HS-5 (cell line): ENCODE data around the gene SPINK1.
"Not testable (repeated sequence)": the region's sequence is repeated elsewhere in the genome, so short reads cannot be mapped to it uniquely, and the experiment has no call there.

ENCODE experiments used
- DNase-seq: peaks from one replicate; pipeline ENCODE4 v3.0.0-alpha.2; 2012; ENCODE audit warnings: low read depth

The SPINK1 gene

DNA sequence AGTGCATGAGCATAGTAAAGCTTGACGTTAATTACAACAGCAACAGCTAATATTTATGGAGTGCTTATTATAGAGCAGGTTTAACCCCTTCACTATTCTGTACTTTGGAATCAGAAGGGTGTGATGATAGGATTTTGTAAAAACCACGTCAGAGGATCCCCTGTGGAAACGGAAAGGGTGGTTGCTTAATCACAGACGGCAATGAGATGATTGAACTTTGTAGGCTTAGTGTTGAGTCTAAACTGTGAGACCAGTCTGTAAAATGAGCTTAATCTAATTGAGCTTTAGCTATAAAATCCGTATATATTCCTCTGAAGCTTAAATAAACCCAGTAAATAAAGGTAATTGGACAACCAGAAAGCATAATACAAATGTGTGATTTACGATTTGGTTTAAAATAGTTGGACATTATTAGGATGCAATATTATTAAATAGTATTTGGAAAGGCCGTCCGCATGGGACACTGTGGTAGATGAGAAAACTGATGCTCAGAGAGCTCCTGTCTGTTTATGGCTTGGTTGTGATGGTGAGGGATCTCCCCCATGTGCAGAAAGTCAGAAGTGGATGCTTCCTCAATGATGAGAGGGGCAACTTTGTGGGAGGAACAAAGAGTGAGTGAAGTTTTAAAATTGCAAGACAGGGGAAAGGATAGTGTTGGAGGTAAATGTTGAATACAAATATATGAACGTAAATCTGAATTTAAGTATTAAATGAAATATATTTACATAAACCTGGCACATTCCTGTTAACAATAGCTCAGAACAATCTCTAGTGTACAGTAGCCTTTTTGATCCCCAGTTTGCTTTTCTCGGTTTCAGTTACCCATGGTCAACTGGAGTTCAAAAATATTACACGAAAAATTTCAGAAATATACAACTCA, 23.7 kb upstream of the SPINK1 start:
- DNase-seq, result no peak

- no peak for DNase-seq
Observed at GRCh38 chr5:147854331-147854730, 22.9 kb upstream of the SPINK1 start.

GRCh38 chr5:147853372-147853987, 22.0 kb upstream of the SPINK1 start:
- no peak for DNase-seq

GRCh38 chr5:147852365-147852764, 20.9 kb upstream of the SPINK1 start:
- no peak for DNase-seq

- DNase-seq, result no peak
Observed at GRCh38 chr5:147851578-147851977, 20.1 kb upstream of the SPINK1 start.

GRCh38 chr5:147849226-147849625, 17.8 kb upstream of the SPINK1 start:
- no peak for DNase-seq

DNA sequence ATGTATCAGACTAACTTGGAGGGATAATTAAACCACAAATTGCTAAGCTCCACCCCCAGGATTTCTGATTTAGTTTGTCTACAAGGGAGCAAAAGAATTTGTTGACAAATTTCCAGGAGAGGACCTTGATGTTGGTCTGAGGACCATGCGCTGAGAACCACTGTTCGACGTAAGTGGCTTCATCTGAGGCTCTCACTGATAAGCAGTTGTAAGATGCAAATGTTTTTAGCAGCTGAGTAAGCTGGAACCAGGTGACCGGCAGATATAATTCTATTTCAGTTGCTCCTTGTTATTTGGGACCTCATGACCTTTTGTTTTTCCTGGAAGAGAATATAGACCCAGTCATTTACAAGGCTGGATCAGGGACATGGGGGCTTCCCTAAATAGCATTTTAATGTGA, 14.1 kb upstream of the SPINK1 start:
- no peak for DNase-seq

- DNase-seq, result no peak
Observed at GRCh38 chr5:147844846-147845245, 13.4 kb upstream of the SPINK1 start.

DNA sequence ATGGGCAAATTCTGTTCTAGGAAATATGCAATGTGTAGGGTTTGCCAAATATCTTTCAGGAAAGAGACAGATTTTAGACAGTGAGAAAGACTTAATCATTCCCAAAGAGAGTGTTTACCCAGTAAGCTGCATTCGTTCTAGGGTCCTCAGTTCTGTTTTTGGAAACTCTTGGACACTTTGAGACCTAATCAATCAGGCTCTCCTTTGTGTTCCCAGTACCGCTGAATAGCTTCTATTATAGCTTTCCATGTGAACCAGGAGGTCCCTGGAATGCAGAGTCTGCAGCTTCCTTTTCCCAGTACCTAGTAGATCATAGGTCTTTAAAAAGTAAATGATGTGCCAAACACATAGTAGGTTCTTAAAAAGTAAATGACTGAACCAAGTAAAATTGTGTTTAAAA, 11.4 kb upstream of the SPINK1 start:
- DNase-seq, result no peak

DNA sequence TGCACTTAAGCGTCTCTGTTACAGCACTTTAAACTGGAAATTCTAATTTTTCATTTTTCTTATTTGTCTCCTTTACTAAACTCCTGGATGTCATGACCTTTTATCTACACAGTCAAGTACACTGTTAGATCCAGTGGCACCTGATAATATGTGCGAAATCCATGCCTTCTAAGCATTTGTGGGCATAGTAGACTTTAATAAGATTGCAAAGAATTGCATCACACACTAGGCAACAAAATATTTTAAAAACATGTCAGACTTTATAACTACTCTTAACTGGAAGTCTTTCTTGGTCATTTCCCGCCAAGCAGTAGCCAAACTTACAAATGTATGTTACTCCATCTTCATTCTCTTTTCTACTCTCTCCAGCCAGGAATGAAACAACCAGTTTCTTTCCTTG, 5.0 kb upstream of the SPINK1 start:
- DNase-seq, result no peak

DNA sequence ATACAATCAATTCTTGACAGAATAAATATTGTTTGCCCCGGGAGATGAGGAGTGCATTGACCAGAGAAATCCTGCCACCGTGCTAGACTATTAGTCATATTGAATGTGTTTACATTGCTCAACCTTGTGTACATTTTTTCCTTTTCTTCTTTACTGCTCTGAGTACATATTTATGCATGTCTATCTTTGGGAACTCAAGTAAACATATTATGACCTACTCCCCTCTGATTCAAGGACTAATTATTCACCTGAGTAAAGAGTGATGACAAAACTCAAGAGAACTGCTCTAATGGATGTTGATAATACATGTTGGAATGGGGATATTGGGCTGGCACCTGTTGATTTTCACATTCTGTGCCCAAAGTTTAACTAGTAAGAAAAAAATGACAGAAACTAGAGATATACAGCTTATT, 3.9 kb upstream of the SPINK1 start:
- no peak for DNase-seq

DNA sequence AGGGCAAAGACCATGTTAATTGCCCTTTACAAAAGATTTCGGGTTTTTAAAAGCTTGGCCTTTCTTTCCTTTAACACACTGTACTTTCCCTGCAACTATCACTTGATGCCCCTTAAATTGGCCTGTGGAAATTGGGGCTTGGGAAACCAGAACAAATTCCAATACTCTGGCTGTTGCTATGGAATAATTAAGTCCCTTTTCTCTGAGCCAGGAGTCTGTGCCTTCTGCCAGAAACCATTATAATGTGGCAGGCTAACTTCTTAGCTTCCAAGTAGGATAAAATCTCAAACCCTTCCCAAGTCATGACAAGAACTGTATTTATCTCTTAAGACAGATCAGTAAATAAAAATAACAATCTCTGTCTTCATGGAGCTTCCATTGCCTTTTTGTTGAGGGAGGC, 1.1 kb upstream of the SPINK1 start:
- no peak for DNase-seq

GRCh38 chr5:147830035-147830434, 1.4 kb downstream of the SPINK1 start:
- no peak for DNase-seq

DNA sequence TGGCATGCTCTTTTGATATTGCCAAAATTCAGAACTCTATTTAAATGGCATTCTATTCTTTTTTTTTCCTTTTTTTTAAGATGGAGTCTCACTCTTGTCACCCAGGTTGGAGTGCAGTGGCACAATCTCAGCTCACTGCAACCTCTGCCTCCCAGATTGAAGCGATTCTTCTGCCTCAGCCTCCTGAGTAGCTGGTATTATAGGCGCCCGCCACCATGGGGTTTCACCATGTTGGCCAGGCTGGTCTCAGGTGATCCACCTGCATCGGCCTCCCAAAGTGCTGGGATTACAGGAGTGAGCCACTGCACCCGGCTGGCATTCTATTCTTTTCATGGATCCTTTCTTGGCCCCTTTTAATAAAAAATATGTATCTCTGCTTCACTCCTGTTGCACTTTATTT, 4.5 kb downstream of the SPINK1 start:
- not testable (repeated sequence) for DNase-seq

- no peak for DNase-seq
Observed at GRCh38 chr5:147826361-147826760, 5.1 kb downstream of the SPINK1 start.

GRCh38 chr5:147822686-147823491, 8.6 kb downstream of the SPINK1 start:
- peak; percentile 11 for DNase-seq

DNA sequence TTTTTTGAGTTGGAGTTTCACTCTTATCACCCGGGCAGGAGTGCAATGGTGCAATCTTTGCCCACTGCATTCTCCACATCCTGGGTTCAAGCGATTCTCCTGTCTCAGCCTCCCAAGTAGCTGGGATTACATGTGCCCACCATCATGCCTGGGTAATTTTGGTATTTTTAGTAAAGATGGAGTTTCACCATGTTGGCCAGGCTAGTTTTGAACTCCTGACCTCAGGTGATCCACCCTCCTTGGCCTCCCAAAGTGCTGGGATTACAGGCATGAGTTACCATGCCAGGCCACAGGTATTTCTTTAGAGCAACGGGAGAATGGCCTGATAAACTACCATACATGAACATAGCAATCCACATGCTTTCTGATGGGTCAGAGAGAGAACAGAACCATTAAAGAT, 9.2 kb downstream of the SPINK1 start:
- DNase-seq, result not testable (repeated sequence)

GRCh38 chr5:147821766-147822165, 9.7 kb downstream of the SPINK1 start:
- DNase-seq, result no peak

GRCh38 chr5:147819261-147819770, 12.2 kb downstream of the SPINK1 start:
- DNase-seq, result no peak

DNA sequence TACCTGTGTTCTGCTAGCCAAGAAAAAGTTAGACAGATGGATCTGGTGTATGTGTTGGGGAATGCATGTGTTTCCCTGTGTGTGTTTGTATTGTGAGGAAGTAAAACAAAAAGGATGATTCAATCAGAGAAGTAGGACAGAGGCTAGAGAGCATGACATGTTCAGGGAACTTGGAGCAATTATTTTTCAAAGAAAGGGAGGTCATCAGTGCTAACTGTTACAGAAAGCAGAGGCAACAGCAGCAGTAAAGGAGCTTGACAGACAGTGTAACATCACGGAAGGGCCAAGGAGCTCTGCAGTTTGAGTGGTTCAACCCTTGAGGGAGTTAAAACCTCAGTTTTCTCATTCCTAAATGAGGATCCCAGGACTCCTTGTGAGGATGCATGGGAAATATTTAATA, 13.2 kb downstream of the SPINK1 start:
- no peak for DNase-seq

DNA sequence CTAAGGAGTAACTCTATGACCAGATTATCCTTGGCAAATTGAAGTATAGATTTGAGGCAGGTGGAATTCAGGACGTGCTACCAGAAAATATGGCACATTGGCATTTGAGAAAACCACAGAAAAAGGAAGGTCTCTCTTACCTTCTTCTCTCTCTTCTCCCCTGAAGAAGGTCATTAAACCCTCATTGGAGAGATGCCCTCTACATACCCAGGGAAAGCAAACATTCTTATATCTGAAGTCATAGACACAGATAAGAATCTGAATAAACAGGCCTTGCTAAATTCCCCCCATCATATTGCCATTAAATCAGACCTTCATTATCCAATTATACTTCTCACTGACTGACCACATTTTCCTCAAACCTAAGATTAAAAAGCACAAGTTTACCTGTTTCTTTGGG, 17.8 kb downstream of the SPINK1 start:
- no peak for DNase-seq

DNA sequence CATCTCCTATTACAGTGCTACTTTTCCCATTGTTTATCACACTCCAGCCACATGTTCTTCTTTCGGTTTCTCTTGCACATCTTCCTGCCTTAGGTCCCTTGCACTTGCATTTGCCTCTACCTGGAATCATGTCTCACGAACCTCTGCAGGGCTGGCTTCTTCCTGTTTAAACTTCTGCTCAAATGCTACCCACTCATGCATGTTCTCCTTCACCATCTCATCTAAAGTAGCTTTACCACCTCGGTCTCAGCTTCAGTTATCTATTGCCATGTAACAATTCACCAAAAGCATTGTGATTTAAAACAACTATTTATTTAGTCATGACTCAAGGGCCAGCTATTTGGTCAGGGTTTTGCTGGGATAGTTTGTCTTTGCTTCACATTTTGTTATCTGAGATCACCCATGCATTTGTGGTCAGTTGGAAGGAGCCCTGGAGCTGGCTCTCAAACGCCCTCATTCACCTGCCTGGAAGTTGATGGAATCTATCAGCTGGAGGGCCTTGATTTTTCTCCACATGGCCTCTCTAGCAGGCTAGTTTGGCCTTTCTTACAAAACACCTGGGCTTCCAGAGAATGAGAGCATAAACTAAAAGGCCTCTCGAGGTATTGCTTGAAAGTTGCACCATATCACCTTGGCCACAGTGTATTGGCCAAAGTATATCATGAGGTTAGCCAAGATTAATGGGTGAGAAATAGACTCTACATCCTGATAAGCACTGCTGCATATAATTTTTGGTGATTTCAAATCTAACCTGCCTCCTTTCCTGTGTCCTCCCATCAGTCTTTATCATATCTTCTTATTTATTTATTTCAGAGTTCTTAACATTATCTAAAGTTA, 21.4 kb downstream of the SPINK1 start:
- DNase-seq, result no peak
